HG03095 (cell line): ENCODE data around the gene RRP7A.
"Not testable (repeated sequence)": the region's sequence is repeated elsewhere in the genome, so short reads cannot be mapped to it uniquely, and the experiment has no call there.

ENCODE experiments used
- ATAC-seq: cut with Tn5 transposase; IDR thresholded peaks from one replicate; pipeline ENCODE4 v1.9.1; 2021; ENCODE audit warnings: moderate library complexity; ENCODE audit not compliant: unreplicated experiment

RRP7A gene, protein sequence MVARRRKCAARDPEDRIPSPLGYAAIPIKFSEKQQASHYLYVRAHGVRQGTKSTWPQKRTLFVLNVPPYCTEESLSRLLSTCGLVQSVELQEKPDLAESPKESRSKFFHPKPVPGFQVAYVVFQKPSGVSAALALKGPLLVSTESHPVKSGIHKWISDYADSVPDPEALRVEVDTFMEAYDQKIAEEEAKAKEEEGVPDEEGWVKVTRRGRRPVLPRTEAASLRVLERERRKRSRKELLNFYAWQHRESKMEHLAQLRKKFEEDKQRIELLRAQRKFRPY

DNA sequence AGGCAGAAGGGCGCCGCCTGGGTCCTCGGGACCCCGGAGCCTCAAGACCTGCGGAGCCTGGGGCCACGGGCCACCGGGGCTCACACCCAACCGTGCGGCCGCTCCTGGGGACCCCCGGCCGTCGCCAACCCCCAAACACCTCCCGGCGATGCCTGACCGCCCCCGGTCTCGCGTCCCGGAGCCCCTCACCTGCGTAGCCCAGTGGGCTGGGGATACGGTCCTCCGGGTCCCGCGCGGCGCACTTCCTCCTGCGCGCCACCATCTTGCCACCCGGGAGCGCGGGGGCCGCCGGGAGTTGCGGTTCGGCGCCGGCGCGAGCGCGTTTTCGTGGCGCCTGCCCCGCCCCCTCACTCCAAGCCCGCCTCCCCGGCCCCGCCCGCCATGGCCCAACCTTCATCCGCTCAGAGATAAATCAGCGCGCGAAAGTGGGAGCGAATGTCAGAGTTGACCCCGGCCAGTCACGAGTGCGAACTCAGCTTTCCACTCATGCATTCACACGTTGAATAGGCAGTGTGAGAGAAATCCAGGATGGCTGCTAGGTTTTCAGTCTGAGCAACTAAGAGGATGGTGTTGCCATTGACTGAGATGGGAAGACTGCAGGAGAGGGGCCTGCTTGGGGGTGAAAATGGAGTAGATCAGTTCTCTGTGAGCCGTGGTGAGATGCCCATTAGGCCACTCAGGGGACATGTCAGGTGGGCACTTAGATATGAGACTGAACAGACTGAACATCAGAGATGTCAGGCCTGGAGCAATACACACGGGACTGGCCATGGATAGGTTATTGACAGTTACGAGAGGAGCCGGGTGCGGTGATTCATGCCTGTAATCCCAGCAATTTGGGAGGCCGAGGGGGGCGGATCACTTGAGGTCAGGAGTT, at the start of gene RRP7A:
TSS of gene RRP7A (minus strand) at position 272 of the 877 bp plus-strand sequence. CDS start at position 262, 10 bp downstream.
- no peak for ATAC-seq

- not testable (repeated sequence) for ATAC-seq
These were observed 48.4 kb upstream of the RRP7A start for GRCh38 chr22:42567950-42568349.

DNA sequence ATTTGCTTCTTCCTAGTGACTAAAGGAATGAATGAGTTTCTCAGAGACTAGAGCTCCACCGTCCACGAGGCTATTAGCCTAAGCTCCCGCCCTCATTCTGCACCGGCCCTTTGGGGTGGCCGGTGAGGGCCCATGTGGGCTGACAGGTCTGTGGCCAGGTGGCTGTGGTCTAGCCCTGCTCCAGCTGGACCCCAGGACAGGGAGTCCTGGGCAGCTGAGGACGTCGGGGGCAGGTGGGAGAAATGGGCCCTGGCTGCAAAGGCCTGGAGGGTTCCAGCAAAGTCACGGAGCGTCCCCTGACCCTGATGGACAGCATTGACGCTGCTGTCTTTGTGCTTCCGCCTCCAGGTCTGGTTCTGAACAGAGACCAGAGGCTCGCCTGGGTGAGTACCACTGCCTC, 46.4 kb upstream of the RRP7A start:
- no peak for ATAC-seq

GRCh38 chr22:42564699-42565098, 45.1 kb upstream of the RRP7A start:
- ATAC-seq, result no peak

DNA sequence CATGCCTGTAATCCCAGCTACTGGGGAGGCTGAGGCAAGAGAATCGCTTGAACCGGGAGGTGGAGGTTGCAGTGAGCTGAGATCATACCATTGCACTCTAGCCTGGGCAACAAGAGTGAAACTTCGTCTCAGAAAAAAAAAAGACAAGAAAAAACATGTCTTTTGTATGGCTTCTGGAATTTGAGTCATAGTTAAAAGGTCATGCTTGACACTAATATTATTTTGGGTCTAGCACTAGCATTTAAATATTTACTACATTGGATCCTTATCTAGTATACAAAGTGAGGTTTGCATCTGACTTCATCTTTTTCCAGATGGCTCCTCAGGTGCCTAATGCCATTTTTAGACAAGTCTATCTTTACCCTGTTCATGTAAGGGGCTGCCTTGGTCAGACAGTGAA, 44.3 kb upstream of the RRP7A start:
- ATAC-seq, result not testable (repeated sequence)

DNA sequence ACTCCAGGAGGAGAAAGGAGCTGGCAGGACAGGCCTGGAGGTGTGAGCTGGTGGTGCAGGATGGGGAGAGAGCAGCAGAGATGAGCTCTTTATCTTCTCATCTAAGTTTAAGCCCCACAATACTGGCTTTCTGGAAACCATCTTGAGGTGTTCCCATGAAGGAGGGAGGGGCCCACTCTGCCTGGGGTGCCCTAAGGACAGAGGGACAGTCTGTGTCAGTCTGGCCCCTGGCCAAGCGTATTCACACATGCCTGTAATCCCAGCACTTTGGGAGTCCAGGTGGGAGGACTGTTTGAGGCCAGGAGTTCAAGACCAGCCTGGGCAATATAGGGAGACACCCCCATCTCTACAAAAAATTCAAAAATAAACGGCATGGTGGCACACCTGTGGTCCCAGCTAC, 43.1 kb upstream of the RRP7A start:
- ATAC-seq, result no peak

- ATAC-seq, result no peak
These were observed 42.7 kb upstream of the RRP7A start for GRCh38 chr22:42562279-42562678.

DNA sequence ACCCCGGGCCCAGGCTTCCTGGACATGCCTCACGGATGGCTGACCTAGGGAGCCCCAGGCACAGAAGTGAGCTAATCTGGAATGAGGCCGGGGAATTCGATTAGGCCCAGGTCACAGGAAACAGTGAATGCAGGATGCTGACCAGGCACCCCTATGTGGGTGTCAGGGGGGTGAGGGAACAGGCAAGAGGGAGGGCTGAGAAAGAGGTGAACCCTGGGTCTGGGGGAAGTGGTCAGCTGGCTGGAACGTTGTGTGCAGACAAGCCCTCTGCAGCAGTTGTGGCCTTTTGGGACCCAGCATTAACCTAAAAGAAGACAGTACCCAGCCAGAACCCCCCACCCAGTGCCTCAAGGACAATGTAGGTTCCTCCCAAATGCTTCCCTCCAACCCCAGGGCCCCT, 42.3 kb upstream of the RRP7A start:
- ATAC-seq, result no peak

GRCh38 chr22:42560781-42561180, 41.2 kb upstream of the RRP7A start:
- ATAC-seq, result no peak

DNA sequence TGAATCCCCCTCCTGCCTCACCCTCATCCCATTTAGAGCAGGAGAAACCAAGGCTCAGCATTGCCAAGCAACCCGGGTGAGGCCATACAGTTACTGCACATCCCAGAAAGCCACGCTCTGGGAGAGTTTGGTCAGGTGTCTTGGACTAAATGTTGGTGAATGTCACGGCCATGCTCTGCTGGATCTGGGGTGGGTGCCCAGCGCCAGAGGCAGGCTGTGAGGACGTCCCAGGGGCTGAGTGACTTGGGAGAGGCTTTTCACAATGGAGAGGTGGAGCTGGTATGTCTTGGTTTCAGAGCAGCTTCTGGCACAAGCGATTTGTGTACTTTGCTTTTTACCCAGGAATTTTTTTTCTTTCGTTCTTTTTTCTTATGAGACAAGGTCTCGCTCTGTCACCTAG, 40.8 kb upstream of the RRP7A start:
- ATAC-seq, result no peak

- ATAC-seq, result peak; percentile 54
These were observed 34.1 kb upstream of the RRP7A start, which contains the start of gene SERHL2 for GRCh38 chr22:42553475-42554361. TSS of gene SERHL2 (plus strand) at chr22:42553956. CDS start at chr22:42554021, 65 bp downstream.

DNA sequence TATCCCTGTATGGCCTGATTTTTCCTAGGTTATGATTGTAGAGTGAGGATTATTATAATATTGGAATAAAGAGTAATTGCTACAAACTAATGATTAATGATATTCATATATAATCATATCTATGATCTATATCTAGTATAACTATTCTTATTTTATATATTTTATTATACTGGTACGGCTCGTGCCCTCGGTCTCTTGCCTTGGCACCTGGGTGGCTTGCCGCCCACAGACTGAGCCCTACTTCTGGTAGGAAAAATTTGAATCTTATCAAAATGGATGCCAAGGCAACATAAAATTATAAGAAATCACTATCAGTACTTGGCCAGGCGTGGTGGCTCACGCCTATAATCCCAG, 32.7 kb upstream of the RRP7A start:
- not testable (repeated sequence) for ATAC-seq

DNA sequence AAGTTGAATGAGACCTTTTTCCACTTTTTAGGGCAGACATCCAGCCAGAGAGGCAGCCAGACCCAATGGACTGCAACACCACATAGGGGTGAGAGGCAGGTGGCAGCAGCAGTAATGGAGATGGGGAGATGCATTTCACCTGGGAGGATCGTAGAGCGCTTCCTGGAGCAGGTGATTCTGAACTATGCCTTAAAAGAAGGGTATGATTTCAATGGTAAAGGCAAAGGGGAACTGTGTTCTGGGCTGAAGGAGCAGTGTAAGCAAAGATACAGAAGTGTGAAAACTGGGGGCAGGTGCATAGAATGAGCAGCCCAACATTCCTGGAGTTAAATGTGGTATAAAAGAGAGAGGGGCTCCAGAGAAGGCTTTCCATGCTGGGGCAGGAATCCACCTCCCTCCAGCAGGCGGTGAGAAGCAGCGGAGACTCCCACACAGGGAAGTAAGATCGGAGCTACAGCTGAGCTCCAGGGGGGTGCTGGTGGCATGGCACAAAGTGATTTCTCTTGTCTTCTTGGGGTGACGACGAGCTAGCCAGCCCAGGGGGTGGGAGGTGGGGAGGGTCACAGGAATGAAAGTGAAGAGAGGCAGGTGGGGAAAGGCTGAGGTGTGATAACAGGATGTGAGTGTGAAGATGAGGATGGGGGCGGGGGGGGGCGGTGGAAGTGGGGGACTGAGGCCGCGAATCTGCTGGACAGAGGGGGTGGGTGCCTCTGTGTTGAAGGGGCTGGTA, 29.9 kb upstream of the RRP7A start:
- ATAC-seq, result no peak

GRCh38 chr22:42548597-42549330, 29.2 kb upstream of the RRP7A start:
- no peak for ATAC-seq

DNA sequence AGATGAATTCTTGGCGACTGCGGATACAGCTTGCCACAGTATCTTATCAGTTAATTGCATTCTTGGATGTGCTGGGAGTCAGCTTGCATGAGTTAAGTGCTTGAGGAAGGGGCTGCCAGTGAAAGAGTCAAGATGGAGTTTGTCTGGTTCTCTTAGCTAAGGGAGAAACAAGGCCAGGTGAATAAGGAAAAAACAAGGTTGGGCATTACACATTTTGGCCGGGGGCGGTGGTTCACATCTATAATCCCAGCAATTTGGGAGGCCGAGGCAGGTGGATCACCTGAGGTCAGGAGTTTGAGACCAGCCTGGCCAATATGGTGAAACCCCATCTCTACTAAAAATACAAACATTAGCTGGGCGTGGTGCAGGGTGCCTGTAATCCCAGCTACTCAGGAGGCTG, 28.5 kb upstream of the RRP7A start:
- not testable (repeated sequence) for ATAC-seq

DNA sequence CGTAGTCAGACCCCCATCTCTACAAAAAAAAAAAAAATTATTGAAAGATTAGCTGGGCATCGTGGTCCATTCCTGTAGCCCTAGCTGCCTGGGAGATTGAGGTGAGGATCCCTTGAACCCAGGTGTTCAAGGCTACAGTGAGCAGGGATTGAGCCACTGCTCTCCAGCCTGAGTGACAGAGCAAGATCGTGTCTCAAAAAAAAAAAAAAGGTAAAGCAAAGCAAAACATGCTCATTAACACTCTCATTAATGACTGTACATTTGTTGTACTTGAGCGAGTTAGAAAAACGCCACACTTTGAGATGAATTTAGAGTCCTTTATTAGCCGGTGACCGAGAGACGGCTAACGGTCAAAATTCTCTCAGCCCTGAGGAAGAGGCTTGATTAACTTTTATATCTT, 28.0 kb upstream of the RRP7A start:
- no peak for ATAC-seq

GRCh38 chr22:42544686-42545085, 25.1 kb upstream of the RRP7A start:
- ATAC-seq, result no peak

GRCh38 chr22:42539236-42539771, 19.7 kb upstream of the RRP7A start:
- not testable (repeated sequence) for ATAC-seq

DNA sequence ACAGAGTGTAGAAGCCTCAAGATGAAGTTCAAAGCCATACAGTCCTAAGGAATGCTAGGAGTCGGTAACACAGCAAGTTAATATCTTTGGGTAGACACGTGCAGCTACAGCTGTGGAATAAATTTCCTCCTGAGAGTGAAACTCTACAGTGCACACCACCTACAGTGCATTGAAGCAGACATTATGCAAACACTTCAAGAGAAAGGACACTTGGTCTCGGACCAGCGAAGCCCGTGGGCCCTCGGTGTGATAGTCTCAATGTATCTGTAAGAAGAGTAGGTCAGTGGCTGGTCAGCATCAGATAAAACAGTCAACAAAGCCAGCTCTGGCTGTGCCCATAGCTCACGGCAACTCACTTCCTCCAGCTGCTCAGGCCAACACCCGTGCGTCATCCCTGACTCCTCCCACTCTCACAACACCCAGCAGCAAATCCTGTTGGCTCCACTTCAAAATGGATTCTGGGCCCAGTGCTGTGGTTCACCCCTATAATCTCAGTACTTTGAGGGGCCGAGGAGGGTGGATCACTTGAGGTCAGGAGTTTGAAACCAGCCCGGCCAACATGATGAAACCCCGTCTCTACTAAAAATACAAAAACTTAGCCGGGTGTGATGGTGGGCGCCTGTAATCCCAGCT, 17.7 kb upstream of the RRP7A start:
- ATAC-seq, result not testable (repeated sequence)
